Stimulated activated effector memory CD8-positive, alpha-beta T cell treated with anti-CD3 and anti-CD28 coated beads, Interleukin-12 subunit alpha, Interleukin-12 subunit beta, amount 100 ng/mL, for 72 hours (primary cell): ENCODE results near the gene SLC29A3.

ENCODE experiments used
- ATAC-seq: fragments of 150-1000 bp; cut with Tn5 transposase; 2 replicates; pipeline ENCODE4 v1.10.0; 2021
- DNase-seq, 2 donors: peaks; one replicate each; pipeline ENCODE4 v3.0.0; 2021 to 2022; ENCODE audit warnings: low spot score in 2 of 2
- H3K27ac Mint-ChIP-seq: one replicate; pipeline ENCODE4 v1.8.0; 2022; ENCODE audit warnings: mild to moderate bottlenecking, mixed read lengths
- H3K36me3 Mint-ChIP-seq: one replicate; pipeline ENCODE4 v1.8.0; 2022; ENCODE audit warnings: mild to moderate bottlenecking, mixed read lengths
- H3K4me1 Mint-ChIP-seq: one replicate; pipeline ENCODE4 v1.8.0; 2022; ENCODE audit warnings: mixed read lengths
- H3K4me3 Mint-ChIP-seq: one replicate; pipeline ENCODE4 v1.8.0; 2022; ENCODE audit warnings: mild to moderate bottlenecking, mixed read lengths
- H3K9me3 Mint-ChIP-seq: one replicate; pipeline ENCODE4 v1.8.0; 2022; ENCODE audit warnings: mixed read lengths

Gene SLC29A3

DNA sequence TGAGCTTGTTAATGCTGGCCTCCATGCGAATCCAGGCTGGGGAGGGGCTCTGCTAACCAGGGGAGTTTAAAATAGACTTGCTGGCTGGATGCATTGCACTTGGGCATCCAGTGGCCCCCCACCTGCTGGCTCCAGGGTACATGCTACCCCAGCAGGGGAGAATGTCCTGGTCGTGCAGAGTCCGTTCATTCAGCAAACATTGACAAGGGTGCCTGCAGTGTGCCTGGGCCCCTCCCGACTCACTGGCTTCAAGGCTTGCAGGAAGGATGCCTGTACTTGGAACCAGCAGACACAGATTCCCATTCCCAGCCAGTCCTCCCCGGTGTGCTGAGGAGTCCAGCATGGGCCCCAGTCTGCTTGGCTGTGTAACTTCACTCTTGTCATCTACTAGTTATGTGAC is 1.5 kb downstream of the SLC29A3 start:
- Mint-ChIP-seq H3K4me1 (peaks cover 38% of the 10 kb centered on the region), H3K36me3 (peaks cover 13% of the 10 kb centered on the region), H3K9me3 (no peaks in the 10 kb centered on the region), H3K27ac (no peak overlapping the region), H3K4me3 (peak overlapping the region; percentile 97)
- ATAC-seq (no peak), DNase-seq (no peak)

DNA sequence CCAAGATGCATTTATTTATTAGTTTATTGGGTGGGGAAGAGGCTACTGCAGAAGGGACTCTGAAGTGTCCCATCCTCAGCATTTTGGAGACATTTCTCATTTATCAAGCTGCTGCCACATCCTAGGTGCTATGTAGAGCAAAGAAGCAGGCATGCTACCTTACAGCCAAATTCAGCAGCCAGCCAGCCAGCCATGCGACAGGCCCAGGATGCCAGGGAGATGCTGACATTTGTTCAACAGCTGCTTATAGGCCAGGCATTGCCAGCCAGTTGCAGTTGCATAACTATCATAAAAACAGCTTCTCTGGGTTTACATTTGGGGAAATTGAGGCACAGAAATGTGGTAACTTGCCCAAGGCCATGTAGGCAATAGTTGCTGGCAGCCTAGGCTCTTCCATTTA is 2.3 kb downstream of the SLC29A3 start:
- ATAC-seq (no peak), DNase-seq (no peak)
- H3K4me3 Mint-ChIP-seq, result no peak overlapping the region
- H3K36me3 Mint-ChIP-seq, result peaks cover 10% of the 10 kb centered on the region
- peaks cover 38% of the 10 kb centered on the region for H3K4me1 Mint-ChIP-seq
- no peak overlapping the region for H3K27ac Mint-ChIP-seq
- H3K9me3 Mint-ChIP-seq, result no peaks in the 10 kb centered on the region

DNA sequence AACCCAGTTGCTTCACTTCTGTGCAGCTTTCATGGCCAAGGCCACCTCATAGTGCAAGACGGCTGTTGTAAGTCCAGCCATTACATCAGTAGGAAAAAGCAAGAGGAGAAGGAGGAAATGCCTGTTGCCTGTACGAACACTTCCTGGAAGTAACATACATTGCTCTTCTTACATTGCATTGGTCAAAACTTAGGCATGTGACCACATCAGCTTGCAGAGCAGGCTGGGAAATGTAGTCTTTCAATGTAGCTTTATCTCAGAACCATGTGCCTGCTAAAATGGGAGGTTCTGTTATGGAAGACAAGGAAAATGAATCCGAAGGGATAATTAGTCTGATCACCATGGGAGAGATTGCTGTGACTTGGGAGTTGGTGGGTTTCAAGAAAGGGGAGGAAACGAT is 4.3 kb downstream of the SLC29A3 start:
- no peak for DNase-seq
- peak overlapping the region; percentile 49 for H3K27ac Mint-ChIP-seq

DNA sequence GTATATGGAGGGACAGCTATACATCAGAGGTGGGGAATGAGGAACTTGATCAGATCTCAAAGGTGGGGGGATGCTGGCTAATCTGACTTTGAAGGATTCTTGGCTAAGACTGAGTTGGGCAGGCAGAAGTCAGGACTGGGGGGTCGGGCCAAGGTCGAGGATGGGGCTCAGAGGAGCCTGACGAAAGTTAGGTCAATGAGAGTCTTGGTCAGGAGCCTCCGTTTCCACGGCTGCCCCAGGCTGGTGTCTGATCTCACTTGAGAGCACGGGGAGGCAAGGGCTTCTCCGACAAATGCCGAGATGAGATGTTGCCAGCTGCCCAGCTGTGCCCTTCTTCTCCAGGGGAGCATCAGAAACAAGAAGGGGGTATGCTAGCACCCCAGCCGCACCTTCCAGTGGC is 5.7 kb downstream of the SLC29A3 start:
- H3K36me3 Mint-ChIP-seq, result peaks cover 7% of the 10 kb centered on the region
- DNase-seq (no peak), ATAC-seq (no peak)
- peaks cover 20% of the 10 kb centered on the region for H3K4me1 Mint-ChIP-seq
- no peak overlapping the region for H3K4me3 Mint-ChIP-seq
- no peaks in the 10 kb centered on the region for H3K9me3 Mint-ChIP-seq
- peak overlapping the region; percentile 49 for H3K27ac Mint-ChIP-seq

More for the DNA sequence above, 4.3 kb downstream of the SLC29A3 start:
- Mint-ChIP-seq H3K4me3 (no peak overlapping the region), H3K4me1 (peaks cover 31% of the 10 kb centered on the region), H3K9me3 (no peaks in the 10 kb centered on the region), H3K36me3 (peaks cover 7% of the 10 kb centered on the region)
- no peak for ATAC-seq

GRCh38 chr10:71325267-71325666 is 6.2 kb downstream of the SLC29A3 start:
- peaks cover 7% of the 10 kb centered on the region for H3K36me3 Mint-ChIP-seq
- no peak overlapping the region for H3K27ac Mint-ChIP-seq
- peaks cover 18% of the 10 kb centered on the region for H3K4me1 Mint-ChIP-seq
- no peak for DNase-seq
- no peak for ATAC-seq
- no peak overlapping the region for H3K4me3 Mint-ChIP-seq
- no peaks in the 10 kb centered on the region for H3K9me3 Mint-ChIP-seq

DNA sequence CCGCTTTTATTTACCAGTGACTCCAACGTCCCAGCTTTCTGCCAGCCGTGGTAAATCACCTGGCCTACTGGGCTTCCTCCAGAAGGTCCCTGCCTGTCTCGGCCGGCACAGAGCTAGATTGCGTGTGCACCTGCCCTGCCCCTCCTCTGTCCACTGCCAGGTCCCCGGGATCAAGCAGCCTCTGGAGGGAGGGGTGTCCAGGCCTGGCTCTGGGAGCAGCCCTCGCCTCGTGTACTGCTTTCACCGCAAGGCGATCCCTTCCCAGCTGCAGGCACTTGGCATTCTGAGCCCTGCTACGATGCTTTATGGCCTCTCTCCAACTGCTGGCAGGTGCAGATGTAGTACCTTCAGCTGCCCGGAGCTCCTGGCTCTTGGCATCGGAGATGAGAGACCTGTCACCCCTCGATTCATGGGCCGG is 7.4 kb downstream of the SLC29A3 start:
- ATAC-seq (no peak), DNase-seq (no peak)
- Mint-ChIP-seq H3K9me3 (no peaks in the 10 kb centered on the region), H3K4me1 (peaks cover 18% of the 10 kb centered on the region), H3K27ac (no peak overlapping the region), H3K36me3 (peaks cover 7% of the 10 kb centered on the region), H3K4me3 (no peak overlapping the region)

- peaks cover 8% of the 10 kb centered on the region for H3K36me3 Mint-ChIP-seq
- DNase-seq (no peak), ATAC-seq (no peak)
- peaks cover 6% of the 10 kb centered on the region for H3K4me1 Mint-ChIP-seq
- H3K9me3 Mint-ChIP-seq, result no peaks in the 10 kb centered on the region
- H3K27ac Mint-ChIP-seq, result no peak overlapping the region
- no peak overlapping the region for H3K4me3 Mint-ChIP-seq
These were observed 11.8 kb downstream of the SLC29A3 start for GRCh38 chr10:71330789-71331404.

GRCh38 chr10:71331736-71332135 is 12.7 kb downstream of the SLC29A3 start:
- H3K4me1 Mint-ChIP-seq, result peaks cover 6% of the 10 kb centered on the region
- ATAC-seq (no peak), DNase-seq (no peak)
- H3K4me3 Mint-ChIP-seq, result no peak overlapping the region
- peaks cover 15% of the 10 kb centered on the region for H3K36me3 Mint-ChIP-seq
- H3K27ac Mint-ChIP-seq, result no peak overlapping the region
- no peaks in the 10 kb centered on the region for H3K9me3 Mint-ChIP-seq

- Mint-ChIP-seq H3K27ac (no peak overlapping the region), H3K9me3 (no peaks in the 10 kb centered on the region), H3K4me1 (peaks cover 6% of the 10 kb centered on the region), H3K4me3 (no peak overlapping the region), H3K36me3 (peaks cover 15% of the 10 kb centered on the region)
- no peak for DNase-seq
- no peak for ATAC-seq
These were observed 13.4 kb downstream of the SLC29A3 start for GRCh38 chr10:71332466-71332865.

DNA sequence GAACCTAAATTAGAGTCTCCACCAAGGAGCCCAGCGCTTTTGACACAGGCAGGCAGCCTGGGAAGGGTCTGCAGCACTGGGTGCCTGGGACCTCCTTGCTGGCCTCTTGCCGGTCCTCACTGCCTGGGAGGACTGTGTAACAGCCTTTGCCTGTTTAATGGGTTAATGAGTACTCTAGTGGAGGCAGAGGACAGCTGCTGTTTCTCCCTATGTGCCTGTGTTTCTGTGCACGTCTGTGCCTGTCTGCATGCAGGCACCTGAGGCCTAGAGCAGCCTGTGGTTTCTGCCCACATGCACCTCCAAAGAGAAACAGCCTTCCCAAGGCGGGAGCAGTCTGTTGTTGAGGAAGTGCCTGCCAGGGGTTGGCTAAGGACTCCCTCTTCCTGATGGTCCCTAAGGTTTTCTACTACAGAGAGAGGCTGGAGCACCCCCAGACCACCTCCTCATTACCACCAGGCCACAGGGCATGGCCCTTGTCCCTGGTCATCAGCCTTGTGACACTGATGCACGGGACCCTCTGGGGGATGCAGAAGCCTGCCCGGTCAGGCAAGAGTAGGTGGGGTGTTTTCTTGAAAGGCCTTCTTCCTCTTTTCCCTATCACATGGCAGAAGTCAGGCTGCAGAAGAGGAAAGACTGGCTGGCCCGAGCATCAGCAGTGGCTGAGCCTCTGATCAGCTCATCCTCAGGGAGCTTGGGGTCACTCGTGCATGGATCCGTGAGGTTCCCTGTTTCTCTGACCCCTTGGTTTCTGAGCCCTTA is 14.2 kb downstream of the SLC29A3 start:
- H3K27ac Mint-ChIP-seq, result no peak overlapping the region
- peaks cover 6% of the 10 kb centered on the region for H3K4me1 Mint-ChIP-seq
- no peak for ATAC-seq
- H3K9me3 Mint-ChIP-seq, result no peaks in the 10 kb centered on the region
- peaks cover 15% of the 10 kb centered on the region for H3K36me3 Mint-ChIP-seq
- no peak overlapping the region for H3K4me3 Mint-ChIP-seq
- no peak for DNase-seq

DNA sequence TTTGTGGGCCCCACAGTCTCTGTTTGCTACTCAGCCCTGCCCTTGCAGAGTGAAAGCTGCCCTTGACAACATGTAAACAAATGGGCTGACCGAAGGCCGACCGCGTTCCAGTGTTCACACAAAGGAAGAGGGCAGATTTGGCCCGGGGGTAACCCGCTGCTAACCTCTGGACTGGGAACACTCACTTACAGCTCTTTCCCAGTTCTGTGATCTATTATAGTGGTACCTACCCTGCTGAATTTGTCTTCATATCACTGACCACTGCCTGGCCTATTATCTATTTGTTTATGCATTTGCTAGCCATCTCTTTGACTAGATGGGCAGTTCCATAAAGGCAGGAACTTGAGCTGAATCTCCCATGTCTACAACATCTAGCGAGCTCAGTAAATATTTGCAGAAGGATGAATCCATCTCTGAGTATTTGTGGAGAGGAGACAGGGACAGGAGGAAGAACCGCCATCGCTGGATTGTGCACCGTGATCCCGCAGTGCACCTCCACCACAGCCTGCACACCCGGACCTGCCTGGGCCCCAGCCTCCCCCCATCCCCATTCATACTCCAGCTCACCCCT is 15.2 kb downstream of the SLC29A3 start:
- no peak overlapping the region for H3K27ac Mint-ChIP-seq
- no peak overlapping the region for H3K4me3 Mint-ChIP-seq
- ATAC-seq, result no peak
- H3K4me1 Mint-ChIP-seq, result peaks cover 6% of the 10 kb centered on the region
- no peaks in the 10 kb centered on the region for H3K9me3 Mint-ChIP-seq
- H3K36me3 Mint-ChIP-seq, result peaks cover 15% of the 10 kb centered on the region
- DNase-seq, result no peak

DNA sequence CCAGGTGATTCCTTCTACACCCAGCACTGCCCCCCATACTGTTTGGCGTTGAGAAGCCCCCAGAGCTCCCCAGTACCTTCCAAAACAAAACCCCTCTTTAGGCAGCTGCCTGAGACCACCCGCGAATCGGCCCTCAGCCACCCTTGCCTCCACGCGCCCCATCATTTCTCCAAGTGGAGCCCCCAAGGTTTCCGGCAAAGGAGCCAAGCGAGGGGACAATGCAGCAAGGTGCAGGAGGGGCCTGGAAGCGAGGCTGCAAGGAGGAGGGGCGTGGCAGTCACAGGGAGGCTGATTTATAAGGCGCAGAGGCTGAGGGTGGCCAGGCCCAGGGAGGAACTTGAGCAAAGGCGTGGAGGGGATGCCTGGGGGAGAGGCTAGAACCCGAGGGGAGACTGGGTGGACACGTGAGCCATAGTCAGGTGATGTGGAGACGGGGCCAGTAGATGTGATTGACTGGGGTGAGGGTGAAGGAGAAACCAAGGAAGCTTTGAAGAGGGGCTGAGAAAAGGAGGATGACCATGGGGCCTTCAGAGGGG is 16.2 kb downstream of the SLC29A3 start:
- Mint-ChIP-seq H3K27ac (peak overlapping the region; percentile 24), H3K9me3 (no peaks in the 10 kb centered on the region), H3K4me1 (peaks cover 7% of the 10 kb centered on the region), H3K36me3 (peaks cover 15% of the 10 kb centered on the region), H3K4me3 (no peak overlapping the region)
- DNase-seq, result no peak
- no peak for ATAC-seq

DNA sequence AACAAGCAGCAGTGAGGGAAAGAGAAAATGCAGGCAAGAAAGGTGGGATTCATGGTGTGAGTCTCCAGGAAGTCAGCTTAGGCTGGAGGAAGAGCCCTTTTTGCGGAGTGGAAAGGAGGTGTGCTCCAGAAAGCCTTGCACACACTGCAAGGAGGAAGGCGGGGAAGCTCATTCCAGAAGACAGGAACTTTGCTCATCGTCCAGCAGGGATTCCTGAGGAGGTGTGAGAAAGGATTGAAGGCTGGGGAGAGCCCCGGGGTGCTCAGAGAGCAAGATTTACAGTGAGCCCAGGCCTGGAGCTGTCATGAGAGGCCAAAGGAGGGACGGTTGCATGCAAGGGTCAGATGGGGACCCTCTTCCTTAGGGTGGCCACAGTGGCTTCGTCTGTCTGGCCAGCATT is 17.6 kb downstream of the SLC29A3 start:
- Mint-ChIP-seq H3K36me3 (peaks cover 15% of the 10 kb centered on the region), H3K4me3 (no peak overlapping the region), H3K9me3 (no peaks in the 10 kb centered on the region), H3K4me1 (peaks cover 14% of the 10 kb centered on the region), H3K27ac (peak overlapping the region; percentile 24)
- DNase-seq, result no peak
- no peak for ATAC-seq

GRCh38 chr10:71337219-71337701 is 18.2 kb downstream of the SLC29A3 start:
- ATAC-seq (no peak), DNase-seq (no peak)
- peaks cover 15% of the 10 kb centered on the region for H3K36me3 Mint-ChIP-seq
- H3K4me1 Mint-ChIP-seq, result peaks cover 14% of the 10 kb centered on the region
- no peak overlapping the region for H3K27ac Mint-ChIP-seq
- H3K9me3 Mint-ChIP-seq, result no peaks in the 10 kb centered on the region
- no peak overlapping the region for H3K4me3 Mint-ChIP-seq

GRCh38 chr10:71338728-71339495 is 19.9 kb downstream of the SLC29A3 start:
- Mint-ChIP-seq H3K4me1 (peaks cover 8% of the 10 kb centered on the region), H3K27ac (no peak overlapping the region), H3K9me3 (no peaks in the 10 kb centered on the region), H3K4me3 (no peak overlapping the region), H3K36me3 (peaks cover 15% of the 10 kb centered on the region)
- DNase-seq (no peak), ATAC-seq (no peak)
